Common myeloid progenitor, CD34-positive (primary cell): ENCODE results near the gene MRPL16.
A peak's percentile ranks its signal among the peaks of the same experiment; 100 is the strongest.

Experiments used
- CTCF ChIA-PET: fragments of 350-600 bp; sonication (Branson Sonifier 250); formaldehyde crosslinking; loops from one replicate; lab custom pipeline; 2021; ENCODE audit warnings: antibody characterized with exemption; lab: Charles Lee
- POLR2A ChIA-PET: fragments of 350-600 bp; sonication (Branson Sonifier 250); formaldehyde crosslinking; loops from one replicate; lab custom pipeline; 2021; ENCODE audit warnings: antibody characterized with exemption; lab: Charles Lee
- DNase-seq, 3 donors: peaks; one replicate each; pipeline versions ENCODE4 v3.0.0 to v3.0.0-alpha.2; 2013
- H3K27ac ChIP-seq, 2 experiments: 1 replicate in 1 of 2; 2 replicates in 1 of 2; pipeline ENCODE4 v1.7.0; 2013; ENCODE audit warnings: inconsistent platforms in 2 of 2, low read length in 2 of 2, mild to moderate bottlenecking in 2 of 2, low read depth in 1 of 2, moderate library complexity in 1 of 2; ENCODE audit not compliant: severe bottlenecking in 2 of 2, insufficient read depth in 1 of 2, poor library complexity in 1 of 2
- H3K27me3 ChIP-seq, 5 experiments: replicated peaks in 2 of 5; 1 replicate in 3 of 5; 2 replicates in 2 of 5; pipeline versions ENCODE4 v1.6.1 to v1.7.0; 2013; ENCODE audit warnings: low read length in 4 of 5, mild to moderate bottlenecking in 2 of 5, moderate library complexity in 2 of 5, inconsistent platforms in 1 of 5; ENCODE audit not compliant: insufficient read depth in 5 of 5, control insufficient read depth in 4 of 5
- H3K36me3 ChIP-seq, 4 experiments: 1 replicate in 2 of 4; 2 replicates in 2 of 4; pipeline versions ENCODE4 v1.6.1 to v1.7.0; 2013; ENCODE audit warnings: low read length in 3 of 4, control low read depth in 1 of 4, mild to moderate bottlenecking in 1 of 4; ENCODE audit not compliant: control insufficient read depth in 4 of 4, insufficient read depth in 4 of 4
- H3K4me1 ChIP-seq, 4 experiments: 1 replicate in 3 of 4; 2 replicates in 1 of 4; pipeline versions ENCODE4 v1.6.1 to v1.7.1; 2013; ENCODE audit warnings: low read length in 3 of 4, mild to moderate bottlenecking in 3 of 4, control low read depth in 1 of 4, inconsistent platforms in 1 of 4, moderate library complexity in 1 of 4; ENCODE audit not compliant: control insufficient read depth in 4 of 4, insufficient read depth in 4 of 4; ENCODE audit errors: control extremely low read depth in 1 of 4
- H3K4me3 ChIP-seq, 7 experiments: 1 replicate in 4 of 7; 2 replicates in 3 of 7; pipeline versions ENCODE4 v1.5.1 to v1.7.0; 2013; ENCODE audit warnings: mild to moderate bottlenecking in 7 of 7, low read length in 6 of 7, moderate library complexity in 6 of 7, inconsistent platforms in 2 of 7, low read depth in 2 of 7, control low read depth in 1 of 7; ENCODE audit not compliant: insufficient read depth in 4 of 7, control insufficient read depth in 1 of 7; ENCODE audit errors: extremely low read depth in 1 of 7
- H3K9me3 ChIP-seq, 5 experiments: 1 replicate in 4 of 5; 2 replicates in 1 of 5; pipeline versions ENCODE4 v1.6.1 to v1.7.1; 2013; ENCODE audit warnings: low read length in 4 of 5, mild to moderate bottlenecking in 2 of 5, inconsistent platforms in 1 of 5, low read depth in 1 of 5, moderate library complexity in 1 of 5; ENCODE audit not compliant: control insufficient read depth in 4 of 5, insufficient read depth in 2 of 5; ENCODE audit errors: control extremely low read depth in 1 of 5
- WGBS: methylation state at CpG from one replicate; pipeline ENCODE4 v1.1.5; 2013; ENCODE audit not compliant: insufficient coverage; 5-methylcytosine and 5-hydroxymethylcytosine counted together

MRPL16 gene

DNA sequence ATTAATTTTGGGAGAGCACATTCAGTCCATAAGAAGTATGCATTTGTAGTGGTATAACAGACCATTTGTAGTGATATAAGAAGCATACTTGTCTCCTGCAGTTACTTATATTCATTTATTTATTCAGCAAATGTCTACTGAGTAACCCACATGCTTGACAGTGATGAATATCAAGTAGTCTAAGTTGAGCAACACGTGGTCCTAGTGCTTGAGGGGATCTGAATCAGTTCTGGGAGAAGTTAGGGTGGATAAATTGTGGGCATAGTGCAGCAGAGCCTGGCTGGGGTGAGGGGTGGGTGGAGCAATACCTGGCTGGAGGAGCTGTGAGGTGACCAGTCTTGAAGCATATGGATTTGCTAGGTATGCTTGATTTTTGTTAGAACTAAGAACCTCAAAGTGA lies 31.1 kb downstream of the MRPL16 start:
- H3K27ac ChIP-seq = no peak overlapping the region
- no peaks in the 10 kb centered on the region for H3K27me3 ChIP-seq
- no peak overlapping the region for H3K4me3 ChIP-seq
- ChIA-PET POLR2A (no interaction called here), CTCF (no interaction called here)
- H3K36me3 ChIP-seq = peaks cover 3 to 43% (median 4%) of the 10 kb centered on the region in 4 experiments
- no peak for DNase-seq
- peaks cover 0 to 15% (median 0%) of the 10 kb centered on the region in 4 experiments for H3K4me1 ChIP-seq
- H3K9me3 ChIP-seq = peaks cover 0 to 3% (median 0%) of the 10 kb centered on the region in 5 experiments
- WGBS = 89% methylated on average over 1 of the region's 1 CpG

GRCh38 chr11:59778122-59778521 lies 32.5 kb downstream of the MRPL16 start:
- POLR2A ChIA-PET = no interaction called here
- H3K27me3 ChIP-seq = no peaks in the 10 kb centered on the region
- 100% methylated on average over 2 of the region's 2 CpGs for WGBS
- no peak overlapping the region for H3K27ac ChIP-seq
- peaks cover under 1 to 11% (median 3%) of the 10 kb centered on the region in 4 experiments for H3K4me1 ChIP-seq
- H3K9me3 ChIP-seq = no peaks in the 10 kb centered on the region
- CTCF ChIA-PET = interaction anchor here (1.1 to 1.2 kb wide), 2 partner anchors 23 kb away, joined by 3 to 6 read pairs; partner anchors contain the start of gene STX3
- H3K36me3 ChIP-seq = peaks cover 0 to 44% (median 6%) of the 10 kb centered on the region in 4 experiments
- DNase-seq = no peak
- H3K4me3 ChIP-seq = no peak overlapping the region

DNA sequence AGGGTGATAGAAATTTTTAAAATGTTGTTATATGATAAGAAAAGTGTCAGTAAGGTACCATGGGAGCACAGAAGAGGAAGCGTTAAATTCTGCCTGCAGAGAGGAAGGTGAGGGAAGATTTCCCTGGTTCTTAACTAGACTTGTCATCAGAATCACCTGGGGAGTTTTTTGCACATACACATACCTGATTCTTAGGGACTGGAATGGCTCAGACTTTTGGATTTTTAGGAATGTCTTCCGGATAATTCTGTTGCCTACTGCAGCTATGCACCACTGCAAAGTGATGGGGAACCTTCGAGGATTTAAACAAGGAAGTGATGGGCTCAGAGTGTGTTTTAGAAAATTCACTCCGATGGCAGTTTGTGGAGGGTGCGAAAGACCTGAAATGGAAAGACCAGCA lies 33.5 kb downstream of the MRPL16 start:
- WGBS = 96% methylated on average over 4 of the region's 5 CpGs
- ChIA-PET POLR2A (no interaction called here), CTCF (interaction anchor here (1.1 to 1.9 kb wide), 2 partner anchors 22 to 24 kb away, joined by 3 to 7 read pairs; partner anchors contain the start of gene STX3)
- H3K27ac ChIP-seq = no peak overlapping the region
- H3K4me3 ChIP-seq = no peak overlapping the region
- H3K4me1 ChIP-seq = peaks cover 9 to 19% (median 12%) of the 10 kb centered on the region in 4 experiments
- no peaks in the 10 kb centered on the region for H3K9me3 ChIP-seq
- H3K36me3 ChIP-seq = peaks cover 0 to 44% (median 6%) of the 10 kb centered on the region in 4 experiments
- DNase-seq = no peak
- H3K27me3 ChIP-seq = no peaks in the 10 kb centered on the region

DNA sequence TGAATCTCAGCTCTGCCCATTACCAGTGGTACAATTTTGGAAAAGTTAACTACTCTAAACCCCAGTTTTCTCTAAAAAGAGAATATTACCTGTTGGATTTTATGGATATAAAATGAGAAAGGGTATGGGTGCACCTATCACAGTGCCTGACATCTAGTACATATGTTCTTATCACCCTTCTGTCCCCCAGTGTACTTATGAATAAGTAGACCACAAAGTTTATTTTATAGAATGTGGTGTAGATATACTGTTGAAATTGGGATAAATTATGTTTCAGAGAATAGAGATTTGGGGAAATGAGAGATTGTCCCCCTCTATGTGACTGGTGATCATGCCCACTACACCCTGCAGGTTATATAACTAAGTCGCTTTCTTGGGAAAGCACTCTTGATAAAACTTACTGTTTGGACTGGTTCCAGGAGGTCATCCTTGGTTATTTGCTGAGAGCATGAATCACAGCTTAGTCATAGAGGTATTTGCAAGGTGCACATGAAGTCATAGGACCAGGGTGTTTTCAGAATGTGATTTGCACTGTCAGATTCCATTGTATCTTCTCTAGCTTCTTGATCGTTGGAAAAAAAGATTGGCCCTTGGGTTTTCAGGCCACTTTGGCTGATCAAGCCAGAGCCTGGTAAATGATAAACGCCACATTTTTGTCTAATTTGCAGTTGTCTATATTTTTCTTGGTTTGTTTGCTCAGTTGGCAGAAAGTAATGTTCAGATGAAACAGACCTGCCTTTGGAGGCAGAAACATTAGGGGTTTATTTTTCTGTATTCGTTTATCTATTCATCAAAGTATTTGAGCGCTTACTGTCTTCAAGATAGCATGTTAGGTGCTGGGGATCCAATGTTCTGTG lies 34.1 kb downstream of the MRPL16 start:
- POLR2A ChIA-PET = no interaction called here
- DNase-seq = no peak

GRCh38 chr11:59773083-59773440 lies 37.5 kb downstream of the MRPL16 start:
- CTCF ChIA-PET = interaction anchor here (0.6 to 3.8 kb wide), 5 partner anchors 18 to 104 kb away, joined by 3 to 45 read pairs (median 4); partner anchors contain the start of genes MRPL16, PATL1 and STX3
- peak in 2 of 3 donors; percentile 63 to 72 for DNase-seq
- peaks cover 17 to 51% (median 25%) of the 10 kb centered on the region in 4 experiments for H3K4me1 ChIP-seq
- H3K36me3 ChIP-seq = peaks cover 0 to 27% (median 5%) of the 10 kb centered on the region in 4 experiments
- POLR2A ChIA-PET = interaction anchor here (0.6 kb wide), 1 partner anchor 17 kb away, joined by 3 read pairs; no protein-coding TSS in a partner anchor
- no peaks in the 10 kb centered on the region for H3K9me3 ChIP-seq
- no peaks in the 10 kb centered on the region for H3K27me3 ChIP-seq
- peak overlapping the region in 2 of 7 experiments; percentile 37 to 56 for H3K4me3 ChIP-seq
- 60% methylated on average over 1 of the region's 5 CpGs for WGBS
- H3K27ac ChIP-seq = peak overlapping the region in 1 of 2 experiments; percentile 72

More for the DNA sequence above, 34.1 kb downstream of the MRPL16 start:
- 97% methylated on average over 3 of the region's 5 CpGs for WGBS
- peaks cover 0 to 44% (median 6%) of the 10 kb centered on the region in 4 experiments for H3K36me3 ChIP-seq
- no peak overlapping the region for H3K27ac ChIP-seq
- CTCF ChIA-PET = interaction anchor here (1.5 to 1.9 kb wide), 2 partner anchors 13 to 25 kb away, joined by 6 to 7 read pairs; no protein-coding TSS in a partner anchor
- H3K9me3 ChIP-seq = no peaks in the 10 kb centered on the region
- no peak overlapping the region for H3K4me3 ChIP-seq
- H3K4me1 ChIP-seq = peaks cover 16 to 25% (median 19%) of the 10 kb centered on the region in 4 experiments
- no peaks in the 10 kb centered on the region for H3K27me3 ChIP-seq

DNA sequence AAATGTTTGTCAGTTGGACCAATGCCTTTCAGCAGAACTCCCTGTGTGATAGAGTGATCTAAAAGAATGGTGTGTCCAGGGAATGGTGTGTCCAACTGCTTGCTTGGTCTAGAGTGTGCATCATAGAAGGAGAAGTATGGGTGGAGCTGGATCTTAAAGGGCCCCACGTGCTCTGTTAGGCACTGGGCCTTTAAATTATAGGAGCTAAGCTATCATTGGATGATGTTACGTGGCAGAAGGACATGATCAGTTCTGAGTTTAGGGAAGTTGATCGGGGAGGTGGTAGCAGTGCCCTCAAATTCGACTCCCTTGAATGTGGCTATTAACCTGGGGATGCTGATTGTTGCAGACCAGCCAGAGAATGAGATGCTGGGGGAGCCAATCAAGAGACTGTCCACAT lies 39.0 kb downstream of the MRPL16 start:
- 72% methylated on average over 4 of the region's 4 CpGs for WGBS
- no peaks in the 10 kb centered on the region for H3K9me3 ChIP-seq
- CTCF ChIA-PET = interaction anchor here (1.2 to 3.8 kb wide), 8 partner anchors 10 to 102 kb away, joined by 3 to 45 read pairs (median 6); partner anchors contain the start of genes MRPL16, PATL1 and STX3
- POLR2A ChIA-PET = interaction anchor here (0.5 kb wide), 1 partner anchor 19 kb away, joined by 3 read pairs; no protein-coding TSS in a partner anchor
- peaks cover 31 to 63% (median 38%) of the 10 kb centered on the region in 4 experiments for H3K4me1 ChIP-seq
- H3K27ac ChIP-seq = no peak overlapping the region
- H3K27me3 ChIP-seq = no peaks in the 10 kb centered on the region
- peak overlapping the region in 2 of 7 experiments; percentile 6 to 45 for H3K4me3 ChIP-seq
- peak in 2 of 3 donors; percentile 40 to 42 for DNase-seq
- H3K36me3 ChIP-seq = peaks cover 0 to 17% (median 5%) of the 10 kb centered on the region in 4 experiments
